GM19351 (cell line): ENCODE results near the gene UGT1A10.
"Not testable (repeated sequence)": the region's sequence is repeated elsewhere in the genome, so short reads cannot be mapped to it uniquely, and the experiment has no call there.

Experiments
- ATAC-seq: cut with Tn5 transposase; IDR thresholded peaks from one replicate; pipeline ENCODE4 v1.9.1; 2021; ENCODE audit warnings: mild to moderate bottlenecking, moderate library complexity; ENCODE audit not compliant: unreplicated experiment

The UGT1A10 gene

GRCh38 chr2:233655043-233655442, 18.8 kb downstream of the UGT1A10 start:
- ATAC-seq, result no peak

GRCh38 chr2:233655943-233656342, 19.7 kb downstream of the UGT1A10 start:
- not testable (repeated sequence) for ATAC-seq

GRCh38 chr2:233656443-233656842, 20.2 kb downstream of the UGT1A10 start:
- no peak for ATAC-seq

- ATAC-seq, result no peak
Measured at GRCh38 chr2:233658610-233659009, 22.4 kb downstream of the UGT1A10 start.

GRCh38 chr2:233663911-233664310, 27.7 kb downstream of the UGT1A10 start:
- no peak for ATAC-seq

- ATAC-seq, result no peak
Measured at GRCh38 chr2:233668605-233669260, 32.5 kb downstream of the UGT1A10 start.

- ATAC-seq, result no peak
Measured at GRCh38 chr2:233671290-233672161, 35.3 kb downstream of the UGT1A10 start, which contains the start of gene UGT1A9. Gene UGT1A9 (plus strand): TSS chr2:233671898. CDS start chr2:233671935, 37 bp downstream.

- no peak for ATAC-seq
Measured at GRCh38 chr2:233672886-233673285, 36.6 kb downstream of the UGT1A10 start.

- no peak for ATAC-seq
Measured at GRCh38 chr2:233673896-233674295, 37.6 kb downstream of the UGT1A10 start.

GRCh38 chr2:233674314-233674713, 38.1 kb downstream of the UGT1A10 start:
- no peak for ATAC-seq

GRCh38 chr2:233674995-233675394, 38.7 kb downstream of the UGT1A10 start:
- ATAC-seq, result no peak

- ATAC-seq, result no peak
Measured at GRCh38 chr2:233676046-233676445, 39.8 kb downstream of the UGT1A10 start.

- ATAC-seq, result no peak
Measured at GRCh38 chr2:233679196-233679595, 42.9 kb downstream of the UGT1A10 start.

- ATAC-seq, result no peak
Measured at GRCh38 chr2:233680361-233681045, 44.3 kb downstream of the UGT1A10 start.

GRCh38 chr2:233681521-233682099, 45.4 kb downstream of the UGT1A10 start, which contains the start of gene UGT1A7:
Gene UGT1A7 (plus strand): TSS chr2:233681901. CDS start chr2:233681938, 37 bp downstream.
- no peak for ATAC-seq

- ATAC-seq, result no peak
Measured at GRCh38 chr2:233684640-233685039, 48.4 kb downstream of the UGT1A10 start.

- ATAC-seq, result no peak
Measured at GRCh38 chr2:233686928-233687327, 50.7 kb downstream of the UGT1A10 start.

- no peak for ATAC-seq
Measured at GRCh38 chr2:233688341-233688740, 52.1 kb downstream of the UGT1A10 start.

- ATAC-seq, result no peak
Measured at GRCh38 chr2:233689031-233689430, 52.8 kb downstream of the UGT1A10 start.

- ATAC-seq, result no peak
Measured at GRCh38 chr2:233689501-233689900, 53.3 kb downstream of the UGT1A10 start.

GRCh38 chr2:233690444-233690843, 54.2 kb downstream of the UGT1A10 start:
- no peak for ATAC-seq
